SU-DHL-6 (cell line): Measurements from ENCODE around the gene TMEM62.
"Not testable (repeated sequence)": the region's sequence is repeated elsewhere in the genome, so short reads cannot be mapped to it uniquely, and the experiment has no call there.

Experiments
- H2AFZ ChIP-seq: fragments of 200-600 bp; sonication (generic); 2 replicates; pipeline ENCODE4 v1.6.1; 2014; ENCODE audit warnings: low read depth, mild to moderate bottlenecking, moderate library complexity, mixed read lengths, antibody characterized with exemption, low read length; ENCODE audit not compliant: severe bottlenecking
- H3F3A ChIP-seq: fragments of 200-600 bp; shearing (Covaris generic); 2 replicates; pipeline ENCODE4 v1.6.0; 2016; ENCODE audit warnings: antibody characterized with exemption, mild to moderate bottlenecking; ENCODE audit not compliant: insufficient read depth
- H3K27ac ChIP-seq: fragments of 200-600 bp; sonication (generic); 2 replicates; pipeline ENCODE4 v1.5.1; 2016; ENCODE audit warnings: low read depth, mild to moderate bottlenecking, low read length, moderate library complexity, mixed read lengths
- H3K27me3 ChIP-seq: fragments of 200-600 bp; sonication (generic), shearing (Covaris generic); 2 replicates; pipeline ENCODE4 v1.6.0; 2014; ENCODE audit warnings: mild to moderate bottlenecking, low read length
- H3K36me3 ChIP-seq: fragments of 200-600 bp; sonication (generic); 2 replicates; pipeline ENCODE4 v1.6.1; 2014; ENCODE audit warnings: mild to moderate bottlenecking, low read length, mixed read lengths
- H3K4me2 ChIP-seq: fragments of 300-600, 200-600 bp; shearing (Covaris generic), sonication (generic); 2 replicates; pipeline ENCODE4 v1.6.0; 2014; ENCODE audit warnings: low read length, low read depth, mild to moderate bottlenecking; ENCODE audit not compliant: poor library complexity, severe bottlenecking
- H3K4me3 ChIP-seq: fragments of 200-600 bp; sonication (generic); 2 replicates; pipeline ENCODE4 v1.5.1; 2014; ENCODE audit warnings: antibody characterized with exemption, low read length, mild to moderate bottlenecking, mixed read lengths; ENCODE audit not compliant: insufficient read depth, poor library complexity, severe bottlenecking
- H3K79me2 ChIP-seq: fragments of 200-600 bp; sonication (generic); 2 replicates; pipeline ENCODE4 v1.6.1; 2014; ENCODE audit warnings: mild to moderate bottlenecking, low read length, moderate library complexity; ENCODE audit not compliant: insufficient read depth
- H3K9ac ChIP-seq: fragments of 200-600 bp; sonication (generic); 2 replicates; pipeline ENCODE4 v1.7.0; 2014; ENCODE audit warnings: mild to moderate bottlenecking, low read length
- H3K9me2 ChIP-seq: fragments of 200-600 bp; sonication (generic); replicated peaks from 2 replicates; pipeline ENCODE4 v1.6.1; 2014; ENCODE audit warnings: low read length; ENCODE audit not compliant: insufficient read depth
- H3K9me3 ChIP-seq: fragments of 200-600 bp; sonication (generic); 2 replicates; pipeline ENCODE4 v1.6.1; 2014; ENCODE audit warnings: low read length, mixed read lengths; ENCODE audit not compliant: insufficient read depth
- H4K20me1 ChIP-seq: fragments of 200-600 bp; sonication (generic); 2 replicates; pipeline ENCODE4 v1.6.1; 2014; ENCODE audit warnings: low read depth, mild to moderate bottlenecking, antibody characterized with exemption, low read length, moderate library complexity, mixed read lengths
- CTCF ChIP-seq: fragments of 200-600 bp; sonication (generic); IDR thresholded peaks from one replicate; pipeline ENCODE4 v1.5.1; 2017; ENCODE audit warnings: antibody characterized with exemption, mild to moderate bottlenecking, low read length, moderate library complexity; ENCODE audit not compliant: insufficient read depth, poor library complexity, severe bottlenecking
- EZH2phosphoT487 ChIP-seq: fragments of 200-600 bp; sonication (generic), shearing (Covaris generic); conservative IDR thresholded peaks from 2 replicates; pipeline ENCODE4 v1.6.1; 2018; ENCODE audit warnings: mild to moderate bottlenecking, antibody characterized with exemption, low read length, moderate library complexity, mixed read lengths

TMEM62 gene

DNA sequence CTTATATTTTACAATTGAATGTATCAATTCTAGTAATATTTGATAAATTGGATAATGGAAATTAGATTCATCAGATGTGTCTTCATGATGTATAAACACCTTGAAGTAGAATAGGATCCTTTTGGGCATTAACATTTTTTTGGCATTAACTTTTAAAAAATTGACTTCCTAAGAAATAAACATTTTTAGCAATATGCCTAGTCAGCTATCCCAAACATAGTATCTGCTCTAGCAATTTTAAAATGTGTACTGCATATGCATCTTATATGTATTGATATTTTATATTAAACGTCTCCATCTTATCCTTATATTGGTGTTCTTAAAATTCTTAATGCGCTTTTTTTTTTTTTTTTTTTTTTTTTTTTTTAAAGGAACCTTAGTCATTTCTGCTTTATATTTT lies 60.3 kb downstream of the TMEM62 start:
- H2AFZ ChIP-seq, result no peak overlapping the region
- no peaks in the 10 kb centered on the region for H4K20me1 ChIP-seq
- no peaks in the 10 kb centered on the region for H3K27me3 ChIP-seq
- H3K36me3 ChIP-seq, result peaks cover 34% of the 10 kb centered on the region; the same call in 1 of the 2 replicates
- no peaks in the 10 kb centered on the region for H3K79me2 ChIP-seq
- H3K4me2 ChIP-seq, result no peak overlapping the region
- no peak overlapping the region for H3K27ac ChIP-seq
- H3F3A ChIP-seq, result 0 out of 2 replicates have a peak, but pooled peaks cover 5% of the 10 kb centered on the region
- no peaks in the 10 kb centered on the region for H3K9me3 ChIP-seq
- TF ChIP-seq CTCF (no peak), EZH2phosphoT487 (no peak)
- H3K4me3 ChIP-seq, result no peak overlapping the region
- H3K9ac ChIP-seq, result no peak overlapping the region
- H3K9me2 ChIP-seq, result no peaks in the 10 kb centered on the region

GRCh38 chr15:43194795-43195194 lies 61.4 kb downstream of the TMEM62 start:
- Histone ChIP-seq H3K36me3 (peaks cover 34% of the 10 kb centered on the region; the same call in 1 of the 2 replicates), H3K9me2 (no peaks in the 10 kb centered on the region), H4K20me1 (no peaks in the 10 kb centered on the region), H3K27me3 (no peaks in the 10 kb centered on the region), H2AFZ (no peak overlapping the region), H3K9me3 (no peaks in the 10 kb centered on the region), H3K4me3 (no peak overlapping the region), H3K79me2 (no peaks in the 10 kb centered on the region), H3K27ac (no peak overlapping the region), H3K9ac (no peak overlapping the region), H3F3A (0 out of 2 replicates have a peak, but pooled peaks cover 5% of the 10 kb centered on the region), H3K4me2 (no peak overlapping the region)
- no peak for TF ChIP-seq CTCF
- no peak for TF ChIP-seq EZH2phosphoT487

DNA sequence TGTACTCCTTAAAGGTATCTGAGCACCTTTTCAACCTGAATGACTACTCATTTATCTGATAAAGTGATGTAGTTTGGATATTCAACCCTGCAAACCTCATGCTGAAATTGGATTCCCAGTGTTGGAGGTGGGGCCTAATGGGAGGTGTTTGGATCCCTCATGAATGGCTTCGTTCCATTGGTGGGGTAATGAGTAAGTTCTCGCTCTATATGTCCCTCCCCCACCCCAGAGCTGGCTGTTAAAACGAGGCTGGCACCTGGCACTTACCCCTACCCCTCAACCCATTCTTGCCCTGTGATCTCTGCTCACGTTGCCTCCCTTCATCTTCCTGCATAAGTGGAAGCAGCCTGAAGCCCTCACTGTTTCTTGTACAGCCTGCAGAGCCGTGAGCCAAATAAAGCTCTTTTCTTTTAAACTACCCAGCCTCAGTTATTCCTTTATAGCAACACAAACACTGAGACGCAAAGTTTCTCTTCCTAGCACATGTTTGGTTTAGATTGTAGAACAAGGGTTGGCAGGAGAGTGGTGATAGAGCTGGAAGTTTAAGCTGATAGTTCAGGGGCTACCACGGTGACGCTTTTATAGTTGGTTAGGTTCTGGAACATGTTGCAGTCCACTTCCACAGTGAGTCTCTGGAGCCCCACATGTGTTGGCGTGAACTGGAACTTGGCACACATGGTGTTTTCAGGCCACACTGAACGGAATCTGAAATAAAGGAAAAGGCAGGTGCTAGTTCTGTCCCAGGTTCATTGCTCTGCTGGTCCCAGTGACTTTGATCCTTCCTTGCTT lies 63.6 kb downstream of the TMEM62 start:
- no peak overlapping the region for H3K27ac ChIP-seq
- TF ChIP-seq EZH2phosphoT487 (no peak), CTCF (no peak)
- H3K4me2 ChIP-seq, result no peak overlapping the region
- H2AFZ ChIP-seq, result no peak overlapping the region
- no peaks in the 10 kb centered on the region for H3K27me3 ChIP-seq
- no peak overlapping the region for H3K4me3 ChIP-seq
- 0 out of 2 replicates have a peak, but pooled peaks cover 5% of the 10 kb centered on the region for H3F3A ChIP-seq
- no peak overlapping the region for H3K9ac ChIP-seq
- H3K9me3 ChIP-seq, result no peaks in the 10 kb centered on the region
- no peaks in the 10 kb centered on the region for H3K79me2 ChIP-seq
- H3K9me2 ChIP-seq, result no peaks in the 10 kb centered on the region
- H4K20me1 ChIP-seq, result no peaks in the 10 kb centered on the region
- peaks cover 28% of the 10 kb centered on the region; the same call in 1 of the 2 replicates for H3K36me3 ChIP-seq

DNA sequence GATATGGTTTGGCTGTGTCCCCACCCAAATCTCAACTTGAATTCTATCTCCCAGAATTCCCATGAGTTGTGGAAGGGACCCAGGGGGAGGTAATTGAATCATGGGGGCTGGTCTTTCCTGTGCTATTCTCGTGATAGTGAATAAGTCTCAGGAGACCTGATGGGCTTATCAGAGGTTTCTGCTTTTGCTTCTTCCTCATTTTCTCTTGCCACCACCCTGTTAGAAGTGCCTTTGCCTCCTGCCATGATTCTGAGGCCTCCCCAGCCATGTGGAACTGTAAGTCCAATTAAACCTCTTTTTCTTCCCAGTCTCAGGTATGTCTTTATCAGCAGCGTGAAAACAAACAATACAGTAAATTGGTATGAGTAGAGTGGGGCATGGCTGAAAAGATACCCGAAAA lies 64.4 kb downstream of the TMEM62 start:
- peaks cover 20% of the 10 kb centered on the region; the same call in 1 of the 2 replicates for H3K36me3 ChIP-seq
- H2AFZ ChIP-seq, H3K9me3 ChIP-seq, H3K4me2 ChIP-seq, H3K27me3 ChIP-seq, H3K79me2 ChIP-seq, H3K4me3 ChIP-seq, H4K20me1 ChIP-seq, H3F3A ChIP-seq, H3K27ac ChIP-seq, H3K9ac ChIP-seq, H3K9me2 ChIP-seq: not testable (repeated sequence)

DNA sequence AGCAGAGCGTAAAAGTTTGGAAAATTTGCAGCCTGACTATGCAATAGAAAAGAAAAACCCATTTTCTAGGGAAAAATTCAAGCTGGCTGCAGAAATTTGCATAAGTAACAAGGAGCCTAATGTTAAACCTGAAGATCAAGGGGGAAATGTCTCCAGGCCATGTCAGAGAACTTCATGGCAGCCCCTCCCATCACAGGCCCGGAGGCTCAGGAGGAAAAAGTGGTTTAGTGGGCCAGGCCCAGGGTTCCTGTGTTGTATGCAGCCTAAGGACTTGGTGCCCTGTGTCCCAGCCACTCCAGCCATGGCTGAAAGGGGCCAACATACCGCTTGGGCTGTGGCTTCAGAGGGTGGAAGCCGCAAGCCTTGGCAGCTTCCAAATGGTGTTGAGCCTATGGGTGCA lies 65.2 kb downstream of the TMEM62 start:
- not testable (repeated sequence) for H3K79me2 ChIP-seq, H3K4me3 ChIP-seq, H3K27me3 ChIP-seq, H3K9ac ChIP-seq, H3K4me2 ChIP-seq, H4K20me1 ChIP-seq, H3F3A ChIP-seq, H2AFZ ChIP-seq, H3K9me3 ChIP-seq, H3K9me2 ChIP-seq, H3K27ac ChIP-seq
- H3K36me3 ChIP-seq, result peaks cover 15% of the 10 kb centered on the region; the same call in 1 of the 2 replicates
